Activated gamma-delta T cell (primary cell): ENCODE results near the gene ERMP1.

Source experiments
- DNase-seq: peaks from one replicate; lab custom pipeline; 2025; lab: John Stamatoyannopoulos, UW

ERMP1 gene

DNA sequence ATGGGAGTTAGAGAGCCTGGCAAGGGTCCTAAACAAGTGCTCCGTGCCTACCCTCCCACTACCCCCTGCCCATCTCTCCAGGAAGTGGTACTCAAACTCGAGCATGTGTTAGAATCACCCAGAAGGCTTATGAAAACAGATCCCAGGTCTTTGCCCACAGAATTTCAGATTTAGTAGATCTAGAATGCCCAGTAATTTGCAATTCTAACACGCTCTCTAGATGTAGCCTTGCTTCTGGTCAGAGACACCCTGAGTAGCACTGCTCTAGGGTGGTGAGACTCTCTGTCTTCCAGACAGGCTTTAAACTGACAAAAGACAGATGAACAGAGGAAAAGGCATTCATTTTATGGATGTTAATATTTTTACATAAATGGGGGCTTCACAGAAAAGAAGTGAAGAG lies 20.7 kb upstream of the ERMP1 start:
- no peak for DNase-seq

DNA sequence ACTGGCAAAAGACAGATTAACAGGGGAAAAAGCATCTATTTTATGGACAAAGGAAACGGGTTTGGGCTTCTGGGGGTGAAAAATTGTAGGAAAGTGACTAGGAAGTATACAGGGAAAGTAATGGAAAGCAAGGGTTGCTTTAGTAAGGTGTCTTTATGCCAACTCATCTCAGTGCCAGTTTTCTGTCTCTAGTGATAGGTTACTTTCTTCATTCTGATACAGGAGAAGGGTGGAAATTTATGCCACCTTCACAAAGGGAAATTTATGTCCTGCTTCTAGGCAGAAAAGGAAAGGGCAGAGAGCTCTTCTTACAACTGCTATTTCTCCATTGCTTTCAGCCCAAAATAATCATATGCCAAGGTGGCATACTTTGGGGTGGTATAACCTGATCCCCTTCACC lies 20.1 kb upstream of the ERMP1 start:
- no peak for DNase-seq

DNA sequence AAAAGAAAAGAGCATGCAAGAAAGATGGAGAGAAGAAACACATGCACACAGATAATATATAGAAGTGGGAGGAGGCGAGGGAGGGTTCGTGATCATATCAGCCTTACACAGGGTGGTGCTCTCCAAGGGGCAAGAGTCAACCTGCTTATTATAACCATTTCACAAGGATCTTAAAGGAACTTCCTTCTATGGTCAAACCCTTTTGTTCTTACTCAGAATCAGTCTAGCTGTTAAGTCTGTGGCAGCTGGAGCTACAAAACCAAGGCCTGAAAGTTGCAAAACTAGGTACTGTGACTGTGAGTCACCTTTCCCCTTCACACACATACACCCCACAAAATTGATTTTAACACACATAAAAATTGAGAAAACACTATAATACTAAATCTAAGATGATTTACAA lies 18.5 kb upstream of the ERMP1 start:
- DNase-seq, result no peak

- DNase-seq, result no peak
Observed at GRCh38 chr9:5850724-5851122, 17.8 kb upstream of the ERMP1 start.

GRCh38 chr9:5848372-5848882 lies 15.5 kb upstream of the ERMP1 start:
- DNase-seq, result no peak

GRCh38 chr9:5846501-5846921 lies 13.6 kb upstream of the ERMP1 start:
- no peak for DNase-seq

DNA sequence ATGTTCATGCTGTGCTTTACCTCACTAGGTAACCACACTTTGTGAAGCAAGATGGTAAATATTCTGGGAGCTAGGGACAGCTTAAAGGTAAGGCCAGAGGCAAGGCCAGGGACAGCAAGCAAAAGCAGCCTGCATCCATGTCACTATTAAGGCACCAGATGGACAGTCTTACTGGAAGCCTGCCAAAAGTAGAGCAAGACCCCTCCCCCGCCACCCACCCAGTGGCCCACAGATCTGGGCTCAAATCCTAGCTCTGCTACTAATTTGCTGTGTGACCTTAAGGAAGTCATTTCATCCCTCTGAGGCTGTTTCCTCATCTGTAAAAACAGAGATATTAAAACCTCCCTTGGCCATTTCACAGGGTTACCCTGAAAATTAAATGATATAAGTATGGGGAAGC lies 13.2 kb upstream of the ERMP1 start:
- DNase-seq, result no peak

- no peak for DNase-seq
Observed at GRCh38 chr9:5845157-5845531, 12.2 kb upstream of the ERMP1 start.

- no peak for DNase-seq
Observed at GRCh38 chr9:5843794-5844471, 11.0 kb upstream of the ERMP1 start.

DNA sequence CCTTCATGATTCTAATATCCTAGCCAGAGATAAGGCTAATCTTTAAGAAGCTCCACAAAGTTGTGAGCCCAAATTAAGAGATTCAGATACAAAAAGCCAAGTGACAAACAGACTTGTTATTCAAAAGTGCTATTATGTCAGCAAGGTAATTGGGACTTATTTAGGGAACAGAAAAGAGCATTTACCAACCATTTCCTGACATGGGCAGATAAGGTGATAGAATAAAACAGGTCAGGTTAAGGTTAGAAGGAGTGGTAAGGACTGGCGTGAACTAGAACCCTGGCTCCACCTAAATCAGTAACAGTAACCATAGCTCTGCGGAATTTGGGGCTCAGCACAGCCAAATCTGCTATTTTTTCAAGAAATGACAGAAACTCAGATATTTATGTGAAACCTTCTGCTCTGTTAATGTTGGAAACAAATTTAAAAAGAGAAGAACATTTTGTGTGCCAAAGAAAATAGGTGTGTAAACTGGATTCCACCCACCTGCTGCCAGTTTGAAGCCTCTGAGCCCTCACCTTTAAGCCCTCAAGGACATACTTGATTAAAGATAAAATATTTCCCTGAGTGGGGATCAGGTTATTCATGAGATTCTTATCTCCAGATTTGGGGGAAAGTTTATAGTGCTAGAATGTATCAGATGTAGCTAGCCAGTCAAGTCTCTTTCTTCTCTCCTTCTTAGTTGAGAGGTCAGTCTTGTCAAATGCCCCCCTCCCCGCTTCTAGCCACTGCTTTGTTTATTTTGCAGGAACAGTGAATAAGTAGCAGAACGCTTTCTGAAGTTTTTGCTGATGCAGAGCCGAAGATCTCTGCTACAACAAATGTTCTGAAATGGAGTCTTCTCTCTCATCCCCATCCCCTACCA lies 10.2 kb upstream of the ERMP1 start:
- no peak for DNase-seq

DNA sequence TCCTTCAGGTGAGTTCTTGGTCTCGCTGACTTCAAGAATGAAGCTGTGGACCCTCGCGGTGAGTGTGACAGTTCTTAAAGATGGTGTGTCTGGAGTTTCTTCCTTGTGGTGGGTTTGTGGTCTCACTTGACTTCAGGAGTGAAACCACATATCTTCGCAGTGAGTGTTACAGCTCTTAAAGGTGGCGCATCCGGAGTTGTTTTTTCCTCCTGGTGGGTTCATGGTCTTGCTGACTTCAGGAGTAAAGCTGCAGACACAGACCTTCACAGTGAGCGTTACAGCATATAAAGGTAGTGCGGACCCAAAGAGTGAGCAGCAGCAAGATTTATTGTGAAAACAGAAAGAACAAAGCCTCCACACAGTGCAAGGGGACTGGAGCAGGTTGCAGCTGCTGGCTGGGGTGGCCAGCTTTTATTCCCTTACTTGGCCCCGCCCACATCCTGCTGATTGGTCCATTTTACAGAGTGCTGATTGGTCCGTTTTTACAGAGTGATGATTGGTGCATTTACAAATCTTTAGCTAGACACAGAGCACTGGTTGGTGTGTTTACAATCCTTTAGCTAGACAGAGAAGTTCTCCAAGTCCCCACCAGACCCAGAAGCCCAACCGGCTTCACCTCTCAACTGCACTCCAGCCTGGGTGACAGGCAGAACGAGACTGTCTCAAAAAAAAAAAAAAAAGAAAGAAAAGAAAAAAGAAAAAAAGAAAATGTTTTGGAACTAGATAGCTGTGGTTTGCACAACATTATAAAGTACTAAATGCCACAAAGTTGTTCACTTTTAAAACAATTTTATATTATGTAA lies 9.1 kb upstream of the ERMP1 start:
- DNase-seq, result peak; percentile 15

- DNase-seq, result no peak
Observed at GRCh38 chr9:5840788-5841187, 7.9 kb upstream of the ERMP1 start.

DNA sequence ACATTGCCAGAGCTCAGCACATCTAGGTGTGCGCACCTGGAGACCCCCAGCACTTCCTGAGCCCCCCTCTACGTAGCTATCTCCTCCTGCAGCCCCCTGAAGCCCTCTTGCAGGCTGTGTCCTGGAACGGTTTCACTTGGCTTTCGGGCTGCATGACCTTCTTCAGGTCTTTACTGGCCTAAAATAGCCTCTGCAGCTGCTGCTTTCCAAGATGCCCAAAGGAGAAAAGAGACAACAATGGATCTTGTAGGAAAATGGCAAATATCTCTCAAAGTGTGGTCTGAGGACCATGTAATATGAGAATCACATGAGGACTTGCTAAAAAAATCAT lies 6.6 kb upstream of the ERMP1 start:
- no peak for DNase-seq

- no peak for DNase-seq
Observed at GRCh38 chr9:5838884-5839571, 6.1 kb upstream of the ERMP1 start.

DNA sequence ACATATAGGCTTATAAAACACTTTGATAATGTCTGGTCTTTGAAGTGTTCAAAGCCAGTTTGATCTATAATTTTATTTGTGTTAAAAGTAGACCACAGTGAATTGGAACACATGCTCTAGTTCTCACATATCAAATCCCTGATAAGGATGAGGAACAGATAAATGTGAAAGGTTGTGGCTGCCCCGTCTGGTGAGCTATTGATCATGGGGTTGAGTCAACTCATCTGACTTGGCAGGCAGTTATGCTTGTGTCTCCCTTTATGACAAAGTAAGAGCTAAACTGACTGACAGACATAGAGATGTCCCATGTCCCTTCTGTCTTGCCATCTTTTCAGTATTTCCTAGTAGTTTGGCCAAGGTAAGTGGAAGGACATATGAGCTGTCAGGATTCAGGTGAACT lies 2.9 kb upstream of the ERMP1 start:
- DNase-seq, result no peak

- no peak for DNase-seq
Observed at GRCh38 chr9:5834214-5834613, 1.3 kb upstream of the ERMP1 start.

DNA sequence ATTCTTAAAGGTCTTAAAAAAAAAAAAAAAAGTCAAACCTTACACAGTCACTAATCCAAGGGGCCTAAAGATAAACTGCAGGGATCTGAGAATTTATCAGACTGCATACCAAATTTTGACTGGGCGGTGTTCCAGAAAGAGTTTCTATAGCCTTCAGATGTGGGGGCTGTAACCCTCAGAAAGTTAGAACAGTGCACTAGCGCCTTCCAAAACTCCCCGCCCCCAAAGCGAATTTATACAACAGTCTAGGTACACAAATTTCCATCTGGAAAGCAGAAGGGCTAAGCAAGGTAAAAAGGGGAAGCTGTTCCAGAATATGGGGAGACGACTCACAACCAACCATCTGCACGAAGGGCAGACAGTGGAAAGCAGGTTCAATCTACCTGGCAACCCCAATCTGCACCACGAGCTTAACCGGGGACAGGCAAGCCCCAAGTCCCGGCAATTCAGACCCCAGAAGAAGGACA lies 813 bp downstream of the ERMP1 start:
- DNase-seq, result no peak

GRCh38 chr9:5825895-5826622 lies 6.9 kb downstream of the ERMP1 start:
- DNase-seq, result no peak

DNA sequence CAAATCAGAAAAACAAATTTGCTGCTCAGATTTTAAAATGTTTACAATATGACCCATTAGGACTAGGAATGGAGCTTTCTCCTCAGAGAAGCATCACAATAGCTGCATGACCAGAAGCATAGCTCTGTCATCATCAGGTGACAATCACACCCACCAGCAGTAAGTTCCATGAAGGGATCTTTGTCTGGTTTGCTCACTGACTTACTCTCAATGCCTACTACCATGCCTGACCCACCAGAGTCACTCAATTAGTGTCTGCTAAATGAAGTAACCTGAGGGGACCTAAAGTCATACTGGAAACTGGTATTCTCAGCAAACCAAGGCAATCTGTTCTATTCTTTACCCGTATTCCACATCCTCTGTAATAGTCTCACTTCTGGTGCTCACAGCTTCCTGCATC lies 7.7 kb downstream of the ERMP1 start:
- no peak for DNase-seq

DNA sequence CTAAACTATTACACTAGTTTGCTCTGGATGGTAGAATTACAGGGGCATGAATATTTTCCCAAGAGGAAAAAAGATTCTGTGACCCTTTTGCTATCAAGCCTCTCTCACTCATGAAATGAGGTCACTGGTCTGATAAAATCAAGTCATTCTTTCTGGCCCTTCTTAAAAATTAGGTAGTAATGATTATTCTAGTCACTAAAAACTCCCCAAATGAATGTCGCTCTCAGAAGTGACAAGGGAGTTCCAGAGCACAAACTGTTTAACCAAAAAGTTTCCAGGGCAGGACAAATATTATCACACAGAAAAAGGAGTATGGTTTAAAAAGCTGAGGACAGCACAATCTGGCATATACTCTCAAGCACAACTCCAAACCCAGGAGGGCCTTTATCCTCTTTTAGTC lies 12.5 kb downstream of the ERMP1 start:
- DNase-seq, result no peak

- no peak for DNase-seq
Observed at GRCh38 chr9:5819174-5819573, 13.7 kb downstream of the ERMP1 start.
